ENCODE measurements around the gene SYNGR1.
A peak's percentile ranks its signal among the peaks of the same experiment; 100 is the strongest.

SYNGR1 gene

GRCh38 chr22:39374191-39374590, 24.4 kb downstream of the SYNGR1 start:
- no peak for DNase-seq

GRCh38 chr22:39374801-39375200, 25.0 kb downstream of the SYNGR1 start:
- DNase-seq, result no peak

- no peak for DNase-seq
These were observed 25.9 kb downstream of the SYNGR1 start for GRCh38 chr22:39375646-39376045.

- DNase-seq, result no peak
These were observed 30.3 kb downstream of the SYNGR1 start for GRCh38 chr22:39379756-39380730.

GRCh38 chr22:39381009-39381755, 31.4 kb downstream of the SYNGR1 start:
- DNase-seq, result no peak

- no peak for DNase-seq
These were observed 32.1 kb downstream of the SYNGR1 start for GRCh38 chr22:39381930-39382329.

- DNase-seq, result no peak
These were observed 32.6 kb downstream of the SYNGR1 start for GRCh38 chr22:39382410-39382809.

- DNase-seq, result no peak
These were observed 34.2 kb downstream of the SYNGR1 start for GRCh38 chr22:39383841-39384625.

- DNase-seq, result no peak
These were observed 35.1 kb downstream of the SYNGR1 start for GRCh38 chr22:39384750-39385480.

GRCh38 chr22:39388261-39389011, 38.6 kb downstream of the SYNGR1 start:
- DNase-seq, result peak; percentile 91

GRCh38 chr22:39389420-39389819, 39.6 kb downstream of the SYNGR1 start:
- no peak for DNase-seq

GRCh38 chr22:39392341-39392948, 42.7 kb downstream of the SYNGR1 start:
- no peak for DNase-seq

GRCh38 chr22:39395936-39396796, 46.4 kb downstream of the SYNGR1 start:
- DNase-seq, result no peak

- DNase-seq, result no peak
These were observed 47.0 kb downstream of the SYNGR1 start for GRCh38 chr22:39396797-39397195.

GRCh38 chr22:39401301-39401631, 51.5 kb downstream of the SYNGR1 start:
- no peak for DNase-seq

GRCh38 chr22:39405346-39406085, 55.7 kb downstream of the SYNGR1 start:
- no peak for DNase-seq

GRCh38 chr22:39408173-39408572, 58.4 kb downstream of the SYNGR1 start:
- DNase-seq, result no peak

- DNase-seq, result no peak
These were observed 59.0 kb downstream of the SYNGR1 start for GRCh38 chr22:39408807-39409206.

- DNase-seq, result no peak
These were observed 59.8 kb downstream of the SYNGR1 start for GRCh38 chr22:39409516-39410029.
